Body of pancreas (tissue), 4 donors: Measurements from ENCODE around the gene TWIST1. TPM values are rescaled to one million over a fixed set of nuclear protein-coding genes. Genes with fewer than 3 reads are reported as not detected.

Experiments used
- ATAC-seq: fragments of 150-250 bp; one replicate; pipeline ENCODE4 v1.9.1; 2016
- DNase-seq, 4 donors: peaks; one replicate each; pipeline ENCODE4 v3.0.0-alpha.2; 2019
- H3K27ac ChIP-seq, 4 donors: fragments of 200-600 bp; sonication (generic); 1 replicate in 3 of 4; 2 replicates in 1 of 4; pipeline versions ENCODE4 v1.5.1 to v1.6.1; 2016 to 2019; ENCODE audit warnings: mild to moderate bottlenecking in 1 of 4, mixed read lengths in 1 of 4, moderate library complexity in 1 of 4
- H3K27me3 ChIP-seq, 2 donors: fragments of 200-600 bp; sonication (generic); one replicate each; pipeline ENCODE4 v1.6.0; 2016; ENCODE audit warnings: mild to moderate bottlenecking in 1 of 2
- H3K36me3 ChIP-seq, 2 donors: fragments of 200-600 bp; sonication (generic); replicated peaks in 1 of 2; 2 replicates each; pipeline ENCODE4 v1.5.1; 2016; ENCODE audit warnings: low read depth in 2 of 2; ENCODE audit not compliant: insufficient read depth in 1 of 2
- H3K4me1 ChIP-seq: fragments of 200-600 bp; sonication (generic); one replicate; pipeline ENCODE4 v1.6.0; 2016
- H3K4me3 ChIP-seq, 2 donors: fragments of 200-600 bp; sonication (generic); 1 replicate in 1 of 2; 2 replicates in 1 of 2; pipeline ENCODE4 v1.5.1; 2016 to 2019
- H3K9me3 ChIP-seq, 3 donors: fragments of 200-600 bp; sonication (generic); 1 replicate in 2 of 3; 2 replicates in 1 of 3; pipeline ENCODE4 v1.5.1; 2016
- CTCF ChIP-seq, 7 experiments: fragments of 450-650 bp in 4 of 7; fragments of 200-600 bp in 3 of 7; sonication (generic) in 3 of 7; IDR thresholded peaks; one replicate each; pipeline ENCODE4 v1.5.1; 2016 to 2019; ENCODE audit warnings: antibody characterized with exemption in 7 of 7
- POLR2A ChIP-seq, 3 donors: fragments of 450-650 bp; IDR thresholded peaks; one replicate each; pipeline ENCODE4 v1.6.1; 2016; ENCODE audit warnings: antibody characterized with exemption in 3 of 3, mild to moderate bottlenecking in 2 of 3
- WGBS, 2 donors: methylation state at CpG; one replicate each; pipeline ENCODE4 v1.1.5; 2017; 5-methylcytosine and 5-hydroxymethylcytosine counted together
- intact Hi-C: fragments of 100-400 bp; cut with DNase I; formaldehyde crosslinking; loops from one replicate; pipeline ENCODE4 v1.15.1; 2023
- total RNA-seq, 2 donors: library from RNA; depleted of rRNA; stranded (reverse); fragments of >200 nt; gene quantifications; one replicate each; pipeline ENCODE4 v1.1.0, GENCODE V29; 2016

The TWIST1 gene
- total RNA-seq, 2 donors from 2014 or later, result 0.52 to 3.0 TPM

GRCh38 chr7:19079066-19079465, 38.4 kb downstream of the TWIST1 start:
- no peaks in the 10 kb centered on the region for H3K36me3 ChIP-seq
- H3K4me1 ChIP-seq, result no peaks in the 10 kb centered on the region
- TF ChIP-seq POLR2A (IDR thresholded peaks at IDR 0.05) (no peak), CTCF (IDR thresholded peaks at IDR 0.05) (no peak)
- WGBS, 2 donors, result 33 to 37% methylated on average over 4 of the region's 4 CpGs
- H3K27ac ChIP-seq, result no peak overlapping the region
- DNase-seq (no peak), ATAC-seq (no peak)
- intact Hi-C loops, result no loop called here
- H3K4me3 ChIP-seq, result no peak overlapping the region
- H3K27me3 ChIP-seq, result no peaks in the 10 kb centered on the region
- no peaks in the 10 kb centered on the region for H3K9me3 ChIP-seq

- no peaks in the 10 kb centered on the region for H3K27me3 ChIP-seq
- intact Hi-C loops, result no loop called here
- no peak for TF ChIP-seq POLR2A (IDR thresholded peaks at IDR 0.05)
- no peak for TF ChIP-seq CTCF (IDR thresholded peaks at IDR 0.05)
These were observed 47.6 kb downstream of the TWIST1 start for GRCh38 chr7:19069842-19070241.

GRCh38 chr7:19066170-19066569, 51.3 kb downstream of the TWIST1 start:
- DNase-seq, result no peak

More at GRCh38 chr7:19069842-19070241, 47.6 kb downstream of the TWIST1 start:
- Histone ChIP-seq H3K4me1 (no peaks in the 10 kb centered on the region), H3K9me3 (no peaks in the 10 kb centered on the region), H3K36me3 (no peaks in the 10 kb centered on the region), H3K27ac (no peak overlapping the region), H3K4me3 (no peak overlapping the region)
- DNase-seq (no peak), ATAC-seq (no peak)
- 47 to 48% methylated on average over 1 of the region's 1 CpG for WGBS, 2 donors

More at GRCh38 chr7:19066170-19066569, 51.3 kb downstream of the TWIST1 start:
- ATAC-seq, result no peak
- H3K27me3 ChIP-seq, result no peaks in the 10 kb centered on the region
- H3K4me1 ChIP-seq, result no peaks in the 10 kb centered on the region
- H3K9me3 ChIP-seq, result no peaks in the 10 kb centered on the region
- no peak overlapping the region for H3K4me3 ChIP-seq
- no peaks in the 10 kb centered on the region for H3K36me3 ChIP-seq
- intact Hi-C loops, result no loop called here
- WGBS, 2 donors, result 15 to 16% methylated on average over 2 of the region's 2 CpGs
- no peak overlapping the region for H3K27ac ChIP-seq
- TF ChIP-seq CTCF (IDR thresholded peaks at IDR 0.05) (no peak), POLR2A (IDR thresholded peaks at IDR 0.05) (no peak)

Other genes with a start within 250 kb of the TWIST1 start
- gene FERD3L, start 27.8 kb upstream of the TWIST1 start, total RNA-seq, result not detected